HG03103 (cell line): ENCODE data around the gene ITFG1.

ENCODE experiments used
- ATAC-seq: cut with Tn5 transposase; IDR thresholded peaks from one replicate; pipeline ENCODE4 v1.9.1; 2021; ENCODE audit warnings: low read depth; ENCODE audit not compliant: unreplicated experiment

ITFG1 gene

GRCh38 chr16:47431960-47432359, 28.9 kb downstream of the ITFG1 start:
- ATAC-seq: no peak

DNA sequence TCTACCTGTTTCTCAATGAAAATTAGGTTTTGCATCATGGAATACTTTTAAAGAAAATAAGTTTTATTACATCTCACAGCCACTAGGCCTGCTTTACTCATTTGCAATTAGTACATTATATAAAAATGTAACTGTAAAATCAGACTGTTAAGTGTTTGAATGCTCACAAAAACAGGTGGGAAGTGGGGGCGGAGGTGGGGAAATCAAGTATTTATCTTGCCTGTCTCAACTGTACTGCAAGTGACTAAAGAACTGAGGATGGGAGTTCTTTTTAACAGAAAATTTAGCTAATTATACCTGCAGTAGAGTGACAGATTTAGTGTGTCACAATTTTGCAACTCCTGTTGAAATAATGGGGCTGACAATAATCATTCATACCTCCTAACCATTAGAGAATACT, 34.1 kb downstream of the ITFG1 start:
- no peak for ATAC-seq

- no peak for ATAC-seq
Measured at GRCh38 chr16:47424846-47425245, 36.0 kb downstream of the ITFG1 start.

- ATAC-seq: no peak
Measured at GRCh38 chr16:47416869-47417268, 44.0 kb downstream of the ITFG1 start.

GRCh38 chr16:47413041-47413440, 47.8 kb downstream of the ITFG1 start:
- ATAC-seq: no peak

GRCh38 chr16:47408491-47408890, 52.4 kb downstream of the ITFG1 start:
- ATAC-seq: no peak

- ATAC-seq: no peak
Measured at GRCh38 chr16:47395733-47396498, 64.9 kb downstream of the ITFG1 start.

DNA sequence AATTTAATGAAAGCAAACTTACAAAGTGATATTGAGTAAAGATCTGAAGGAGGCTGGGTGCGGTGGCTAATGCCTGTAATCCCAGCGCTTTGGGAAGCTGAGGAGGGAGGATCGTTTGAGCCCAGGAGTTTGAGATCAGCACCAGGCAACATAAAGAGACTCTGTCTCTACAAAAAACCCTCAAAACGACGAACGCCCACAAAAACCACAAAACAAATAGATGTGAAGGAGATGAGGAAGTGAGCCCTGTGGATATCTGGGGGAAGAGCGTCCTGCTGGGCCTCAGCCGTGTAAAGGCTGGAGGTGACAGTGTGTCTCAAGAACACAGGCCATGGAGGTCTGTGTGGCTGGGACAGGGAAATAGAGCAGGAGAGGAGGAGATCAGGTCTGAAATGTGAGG, 68.8 kb downstream of the ITFG1 start:
- peak; percentile 89 for ATAC-seq

DNA sequence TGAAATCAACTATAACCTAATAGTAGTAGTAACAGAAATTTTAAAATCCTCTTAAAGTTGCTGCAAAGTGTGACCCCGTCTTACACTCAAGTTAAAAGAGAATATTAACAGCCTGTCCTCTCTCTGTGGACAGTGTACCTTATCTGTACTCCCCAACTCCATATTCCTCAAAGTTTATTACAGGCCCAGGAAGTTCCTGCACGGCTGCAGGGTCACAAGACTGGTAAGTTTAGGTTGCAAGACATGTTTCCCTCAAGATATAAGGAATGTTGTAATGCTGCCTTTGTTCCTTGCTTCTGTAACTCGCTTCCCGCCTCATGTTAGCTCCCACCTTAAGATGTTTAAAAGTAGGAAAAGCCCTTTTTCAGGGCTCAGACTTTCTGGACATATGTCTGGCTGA, 72.2 kb downstream of the ITFG1 start:
- ATAC-seq: no peak

DNA sequence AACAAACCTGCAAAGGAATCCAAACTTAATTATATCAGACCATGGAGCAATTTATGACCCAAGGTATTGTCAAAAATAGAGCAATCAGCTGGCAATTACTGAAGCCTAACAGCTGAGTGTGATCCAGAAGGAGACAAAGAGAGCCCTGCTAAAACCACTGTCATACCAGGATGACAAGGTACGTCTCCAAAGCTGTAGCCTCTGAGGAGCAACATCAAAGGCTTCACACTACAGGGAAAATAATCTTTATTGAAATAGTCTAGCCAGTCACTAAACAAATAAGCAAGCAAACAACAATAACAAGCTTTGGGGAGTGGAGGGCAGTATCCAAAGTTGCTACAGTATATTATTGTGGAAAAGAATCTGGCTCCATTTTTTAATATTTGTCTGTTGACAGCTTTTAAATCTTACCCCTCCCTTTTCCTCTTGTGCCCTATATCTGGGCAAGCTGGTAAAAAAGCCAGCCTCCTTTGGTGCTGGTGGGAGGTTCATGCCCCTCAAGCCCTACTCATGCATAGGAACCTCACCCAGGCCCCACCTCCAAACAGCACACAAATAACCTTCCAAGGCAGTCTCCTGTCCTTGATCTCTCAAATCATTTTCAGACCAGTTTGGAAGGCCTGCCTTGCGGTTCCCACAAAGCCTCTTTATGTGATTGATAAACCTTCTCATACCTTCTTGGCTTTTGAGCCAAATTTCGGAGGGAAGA, 73.7 kb downstream of the ITFG1 start:
- no peak for ATAC-seq

DNA sequence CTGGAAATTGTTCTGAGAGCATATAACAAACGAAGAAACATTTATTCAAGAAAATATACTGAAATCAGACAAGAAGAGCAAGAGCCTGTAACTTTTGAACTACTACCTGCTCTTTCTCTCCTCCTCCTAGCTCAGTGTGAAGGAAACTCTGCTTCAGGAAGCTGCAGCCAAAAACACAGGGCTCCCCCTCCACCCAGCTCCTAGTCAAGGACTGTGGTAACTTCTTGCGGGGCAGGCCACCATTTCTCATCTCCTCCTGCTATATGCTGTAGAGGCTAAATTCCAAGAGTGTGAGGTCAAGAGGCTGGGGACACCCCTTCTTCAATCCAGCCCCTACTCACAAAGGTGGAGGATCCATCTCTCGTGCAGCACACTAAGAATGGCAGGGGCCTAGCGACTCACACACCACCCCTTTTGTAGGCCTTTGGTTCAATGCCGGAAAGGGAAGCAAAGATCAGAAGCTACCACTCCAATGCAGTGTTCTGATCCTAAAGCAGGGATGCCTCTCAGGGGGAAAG, 74.6 kb downstream of the ITFG1 start:
- ATAC-seq: no peak

DNA sequence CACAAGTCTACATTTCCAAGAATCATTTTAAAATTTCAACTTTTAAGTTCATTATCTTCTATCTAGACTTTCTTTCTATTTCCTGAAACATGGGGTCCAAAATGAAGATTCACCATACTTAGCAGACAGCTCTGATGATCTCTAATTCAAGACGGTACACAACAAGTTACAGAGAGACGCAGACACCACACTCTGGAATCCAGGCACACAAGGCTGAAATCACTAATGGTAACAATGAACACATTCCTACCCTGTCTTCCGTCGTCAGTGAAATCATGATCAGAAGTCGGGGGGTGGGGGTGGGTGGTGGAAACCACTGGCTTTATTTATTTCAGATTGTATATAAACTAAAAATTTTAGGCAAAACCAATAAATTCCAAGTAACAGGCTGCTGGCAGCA, 78.5 kb downstream of the ITFG1 start:
- no peak for ATAC-seq

- no peak for ATAC-seq
Measured at GRCh38 chr16:47377154-47377553, 83.7 kb downstream of the ITFG1 start.

DNA sequence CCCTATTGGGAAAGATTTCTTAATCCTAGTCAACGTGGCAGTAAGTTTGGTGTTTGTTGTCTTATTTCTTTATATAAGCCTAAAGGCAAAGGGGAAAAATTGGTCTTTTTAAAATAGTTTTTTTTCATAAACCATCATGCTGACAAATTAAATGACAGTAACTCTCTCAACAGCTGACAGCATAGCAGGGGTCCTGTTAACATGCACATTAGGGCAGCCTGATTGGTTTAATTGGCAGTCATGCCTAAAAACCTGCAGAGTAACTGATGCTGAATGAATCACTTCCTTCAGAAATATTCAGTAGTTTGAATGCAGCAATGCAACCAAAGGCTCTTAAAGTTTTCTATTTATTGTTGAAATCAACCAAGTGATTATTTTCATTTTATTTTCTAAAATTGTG, 85.4 kb downstream of the ITFG1 start:
- no peak for ATAC-seq

GRCh38 chr16:47374629-47375028, 86.2 kb downstream of the ITFG1 start:
- no peak for ATAC-seq

- ATAC-seq: no peak
Measured at GRCh38 chr16:47371271-47372014, 89.4 kb downstream of the ITFG1 start.

- ATAC-seq: no peak
Measured at GRCh38 chr16:47370536-47370935, 90.3 kb downstream of the ITFG1 start.

GRCh38 chr16:47366228-47366627, 94.6 kb downstream of the ITFG1 start:
- ATAC-seq: no peak

- ATAC-seq: no peak
Measured at GRCh38 chr16:47363761-47364160, 97.1 kb downstream of the ITFG1 start.

GRCh38 chr16:47359478-47359877, 101.4 kb downstream of the ITFG1 start:
- no peak for ATAC-seq

- no peak for ATAC-seq
Measured at GRCh38 chr16:47358816-47359215, 102.0 kb downstream of the ITFG1 start.
